Medulla oblongata (tissue), 1 donor: ENCODE data around the gene BRWD1.

Source experiments
- DNase-seq: peaks from one replicate; pipeline ENCODE4 v3.0.0-alpha.2; 2015; ENCODE audit errors: extremely low spot score

The BRWD1 gene

DNA sequence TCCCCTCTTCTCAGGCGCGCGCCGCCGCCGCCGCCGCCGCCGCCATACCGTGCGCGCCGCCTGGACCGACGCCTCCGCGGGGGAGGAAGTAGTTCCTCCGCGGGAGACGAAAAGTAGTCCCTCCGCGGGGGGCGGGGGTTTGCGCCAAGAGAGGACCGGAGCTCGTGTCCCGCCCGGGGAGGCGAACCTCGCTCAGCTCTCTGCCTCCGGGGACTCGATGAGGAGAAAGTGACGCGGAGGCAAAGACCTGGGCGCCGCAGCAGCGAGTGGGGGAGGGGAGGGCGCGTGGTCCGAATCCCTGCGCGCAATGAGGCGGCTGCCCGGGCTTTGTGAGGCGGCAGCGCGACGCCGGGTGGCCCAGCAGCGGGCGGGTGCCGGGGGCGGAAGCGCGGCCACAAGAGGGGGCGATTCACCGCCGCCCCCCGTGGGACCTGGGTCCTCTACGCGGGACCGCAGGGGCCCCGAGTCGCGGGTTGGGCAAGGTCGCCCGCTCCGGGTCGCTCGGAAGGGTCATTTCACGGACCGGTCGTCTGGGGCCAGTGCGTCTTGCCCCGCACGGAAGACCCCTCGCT, at the start of gene BRWD1:
TSS of gene BRWD1 (minus strand) at position 62 of the 572 bp plus-strand sequence. CDS start 141 bp downstream, outside the sequence.
- DNase-seq, result peak; percentile 78

DNA sequence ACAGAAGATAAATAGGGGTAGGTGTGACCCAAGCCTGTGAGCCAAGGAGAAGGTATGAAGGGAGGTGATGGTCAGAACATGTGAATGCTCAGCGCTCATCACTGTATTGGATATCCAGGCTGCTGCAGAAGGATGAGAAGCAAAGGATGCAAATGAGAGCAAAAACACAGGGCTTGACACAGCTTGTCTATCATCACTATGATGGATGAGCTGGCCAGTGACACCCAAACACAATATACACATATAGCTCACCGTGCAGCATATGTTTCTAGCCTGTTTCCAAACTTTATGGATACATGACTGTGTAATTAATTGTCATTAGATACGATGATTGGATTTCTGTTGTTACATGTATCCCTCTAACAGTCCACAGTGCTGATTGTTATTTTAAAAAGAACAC, 49.3 kb upstream of the BRWD1 start:
- DNase-seq, result no peak

DNA sequence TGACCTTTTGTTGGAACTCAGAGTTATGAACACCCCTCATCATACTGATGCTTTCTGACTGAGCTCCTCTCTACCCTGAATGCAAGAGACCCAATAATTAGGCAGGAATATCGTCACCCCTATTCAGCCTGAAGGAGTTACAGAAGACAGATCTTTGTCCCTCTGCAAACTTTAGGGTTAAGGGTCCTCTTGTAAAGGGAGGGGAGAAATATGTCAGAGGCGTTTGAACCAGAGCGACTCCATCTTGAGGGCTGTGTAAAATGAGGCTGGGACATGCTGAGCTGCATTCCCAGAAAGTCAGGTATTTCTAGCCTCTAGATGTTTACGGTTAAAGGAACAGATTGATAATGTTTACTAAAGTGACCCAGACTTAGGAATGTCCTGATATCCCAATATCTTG, 46.0 kb upstream of the BRWD1 start:
- DNase-seq, result no peak

DNA sequence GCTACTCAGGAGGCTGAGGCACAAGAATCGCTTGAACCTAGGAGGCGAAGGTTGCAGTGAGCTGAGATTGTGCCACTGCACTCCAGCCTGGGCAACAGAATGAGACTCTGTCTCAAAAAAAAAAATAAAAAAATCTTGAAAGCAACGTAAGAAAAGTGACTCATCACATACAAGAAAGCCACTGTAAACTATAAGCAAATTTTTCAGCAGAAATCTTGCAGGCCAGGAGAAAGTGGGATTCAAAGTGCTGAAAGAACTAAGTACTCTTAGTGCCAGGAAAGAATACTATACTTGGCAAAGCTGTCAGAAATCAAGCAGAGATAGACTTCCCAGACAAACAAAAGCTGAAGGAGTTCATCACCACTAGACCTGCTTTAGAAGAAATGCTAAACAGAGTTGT, 39.9 kb upstream of the BRWD1 start:
- DNase-seq, result no peak

DNA sequence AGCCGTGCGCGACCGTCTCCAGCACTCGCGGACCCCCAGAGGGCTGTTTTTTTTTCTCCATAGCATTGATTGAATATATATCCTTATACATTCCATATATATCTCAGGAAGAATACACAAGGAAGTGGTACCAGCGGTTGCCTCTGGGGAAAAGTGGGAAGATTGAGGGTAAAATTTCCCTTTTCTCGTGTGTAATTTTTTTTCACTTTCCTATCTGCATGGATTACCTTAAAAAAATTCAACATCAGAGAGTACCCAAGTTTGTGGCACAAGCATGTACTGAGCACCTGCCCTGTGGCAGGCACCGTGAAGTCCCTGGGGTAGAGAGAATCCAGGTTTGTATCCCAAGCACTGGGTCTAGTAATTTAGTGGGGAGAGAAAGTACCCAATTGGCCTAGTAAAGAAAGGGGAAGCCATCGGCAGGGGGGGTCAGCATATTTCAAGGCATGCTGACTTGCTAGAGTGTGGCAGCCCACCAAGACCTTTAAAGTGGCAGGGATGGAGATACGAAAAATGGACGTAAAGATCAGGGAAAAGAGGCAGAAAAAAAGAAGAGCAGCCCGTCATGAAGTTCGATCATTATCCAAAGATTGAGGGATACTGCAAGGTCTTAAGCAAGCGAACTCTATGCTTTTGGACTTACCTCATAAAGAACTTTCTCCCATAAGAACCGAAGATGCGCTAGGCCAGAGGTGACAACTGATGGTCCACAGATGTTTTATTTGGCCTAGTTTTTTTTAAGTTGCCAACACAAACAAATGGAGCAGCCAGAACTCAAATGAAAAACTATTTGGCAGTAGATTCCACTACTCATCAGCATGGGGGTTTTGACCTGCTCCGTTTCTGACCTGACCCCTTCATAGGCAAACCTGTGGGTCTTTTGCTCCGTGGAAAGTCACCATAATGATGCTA, 36.9 kb upstream of the BRWD1 start:
- no peak for DNase-seq

DNA sequence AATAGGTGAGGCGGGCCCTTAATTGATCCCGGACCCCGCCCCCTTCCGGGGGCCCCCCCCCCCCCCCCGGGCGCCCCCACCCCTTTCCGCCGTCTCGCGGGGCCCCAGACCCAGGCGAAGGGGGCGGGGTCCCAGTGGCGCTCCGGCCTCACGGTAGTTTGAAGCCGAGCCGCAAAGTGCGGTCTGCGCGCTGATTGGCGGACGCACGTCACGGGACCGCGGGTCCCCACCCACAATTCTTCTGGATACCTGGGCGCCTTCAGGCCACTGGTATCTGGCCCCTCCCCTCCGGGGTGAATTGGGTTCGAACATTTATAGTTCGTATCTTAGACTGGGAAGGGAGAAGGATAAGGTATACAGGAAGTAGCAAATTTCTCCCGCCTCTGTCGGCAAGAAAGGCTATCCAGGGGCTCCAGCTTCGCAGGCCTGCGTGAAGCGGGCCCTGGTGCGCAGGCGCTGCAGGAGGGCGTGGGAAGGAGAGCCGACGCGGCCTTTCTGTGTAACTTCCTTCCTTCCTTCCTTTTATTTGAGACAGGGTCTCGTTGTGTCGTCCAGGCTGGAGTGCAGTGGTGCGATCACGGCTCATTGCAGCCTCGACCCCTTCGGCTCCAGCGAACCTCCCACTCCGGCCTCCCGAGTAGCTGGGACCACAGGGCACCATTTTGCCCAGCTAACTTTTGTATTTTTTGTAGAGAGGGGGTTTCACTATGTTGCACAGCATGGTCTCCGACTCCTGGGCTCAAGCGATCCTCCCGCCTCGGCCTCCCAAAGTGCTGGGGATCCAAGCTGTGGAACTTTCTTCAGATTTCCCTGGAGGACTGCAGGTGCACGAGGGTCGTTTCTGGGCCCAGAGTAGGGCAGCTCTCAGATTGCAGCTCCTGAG, 36.0 kb upstream of the BRWD1 start:
- DNase-seq, result peak; percentile 97

DNA sequence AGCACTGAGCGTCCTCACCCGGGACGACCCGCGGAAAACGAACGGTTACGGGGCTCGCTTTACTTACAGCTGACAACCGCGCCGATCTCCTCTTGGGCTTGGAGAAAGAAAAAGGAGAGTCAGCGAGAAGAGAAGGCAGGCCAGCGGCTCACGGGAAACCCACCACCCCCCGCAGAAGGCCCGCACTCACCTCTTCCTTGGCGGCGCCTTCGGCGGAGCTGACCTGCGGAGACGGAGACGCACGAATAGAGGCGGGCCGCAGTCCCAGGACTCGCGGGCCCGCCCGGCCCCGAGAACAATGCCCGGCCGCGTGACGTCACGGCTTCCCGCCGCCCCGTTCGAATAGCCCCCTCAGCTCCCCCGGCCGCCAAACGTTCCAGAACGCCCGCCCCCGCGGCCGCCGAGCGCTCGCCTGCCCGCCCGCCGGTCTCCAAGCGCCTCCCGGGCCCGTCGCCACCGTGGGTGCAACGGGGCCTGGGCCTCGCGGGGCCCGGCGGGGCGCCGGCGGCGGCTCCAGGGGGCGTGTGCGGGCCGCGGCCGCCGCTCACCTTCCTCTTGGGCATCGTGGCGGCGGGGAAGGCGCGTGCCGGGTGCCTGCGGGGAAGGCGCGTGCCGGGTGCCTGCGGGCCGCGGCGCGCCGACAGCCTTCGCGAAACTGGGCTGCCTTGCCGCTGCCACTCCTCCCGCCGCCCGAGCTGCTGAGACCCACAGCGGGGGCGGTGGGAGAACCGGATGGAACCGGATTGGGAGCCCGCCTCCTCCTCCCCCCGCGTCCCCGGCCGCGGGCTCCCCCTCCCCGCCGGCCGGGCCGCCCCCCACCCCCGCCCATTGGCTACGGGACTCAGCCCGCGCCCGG, 35.2 kb upstream of the BRWD1 start, which contains the start of gene HMGN1:
TSS of gene HMGN1 (minus strand) at position 734 of the 856 bp plus-strand sequence. CDS start at position 563, 171 bp downstream.
- peak; percentile 89 for DNase-seq

DNA sequence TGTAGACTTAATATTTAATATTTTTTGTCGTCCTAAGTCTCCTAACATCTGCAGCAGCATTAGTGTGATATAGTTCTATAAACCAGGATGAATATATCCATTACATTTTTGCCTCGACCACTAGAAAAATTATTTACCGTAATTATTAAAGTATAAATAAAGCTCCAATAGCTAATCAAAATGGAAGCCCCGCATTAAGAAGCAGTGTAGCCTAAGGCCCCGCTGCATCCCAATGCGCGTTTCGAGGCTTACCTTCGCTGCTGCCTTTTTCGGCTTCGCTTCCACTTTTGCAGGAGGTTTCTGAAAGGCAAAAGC, 34.6 kb upstream of the BRWD1 start:
- DNase-seq, result no peak

DNA sequence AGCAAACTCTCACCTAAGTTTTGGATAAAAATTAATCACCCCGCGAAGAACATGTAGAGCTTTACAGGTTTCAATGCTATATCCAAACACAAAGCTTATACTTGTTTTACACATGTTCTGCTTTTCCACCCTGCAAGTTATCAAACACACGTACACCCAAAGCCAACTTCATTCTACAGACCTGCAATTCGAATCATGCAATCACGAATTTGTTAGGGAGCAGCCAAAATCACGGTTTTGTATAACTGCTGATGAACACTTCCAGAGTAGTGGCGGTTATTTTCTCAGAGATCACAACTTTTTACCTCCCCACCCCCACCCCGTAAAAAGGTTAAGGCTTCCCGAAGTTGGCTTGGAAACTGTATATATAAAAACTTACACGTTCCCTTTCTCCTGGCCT, 34.1 kb upstream of the BRWD1 start:
- peak; percentile 13 for DNase-seq

DNA sequence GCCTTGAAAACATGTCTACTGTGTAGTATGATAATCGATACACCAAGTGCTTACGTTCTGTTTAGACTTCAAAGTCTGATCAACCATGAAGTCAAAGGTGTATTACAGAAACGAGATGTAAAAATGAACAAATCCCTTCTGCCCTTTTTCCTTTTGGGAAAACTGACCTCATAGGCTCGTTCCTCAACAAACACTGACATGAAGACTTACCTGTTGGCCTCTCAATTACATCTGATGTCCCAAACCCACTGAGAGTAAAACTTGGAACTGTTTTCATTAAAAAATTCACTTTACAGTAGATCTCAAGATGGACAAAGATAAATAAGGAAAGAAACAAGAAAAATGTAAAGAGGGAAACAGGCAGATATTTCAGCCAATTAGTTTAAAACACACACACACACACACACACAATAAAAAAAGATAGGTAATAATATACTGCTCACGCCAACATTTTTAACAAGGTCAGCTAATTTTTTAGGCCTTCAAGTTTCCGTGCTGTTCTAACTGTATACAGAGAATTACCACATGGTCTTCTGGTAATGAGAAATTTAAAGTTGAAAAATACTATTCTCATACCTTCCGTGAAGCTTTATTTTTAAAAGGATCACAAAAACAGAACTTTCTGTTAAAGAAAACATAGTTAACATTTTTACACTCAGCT, 33.4 kb upstream of the BRWD1 start:
- no peak for DNase-seq

DNA sequence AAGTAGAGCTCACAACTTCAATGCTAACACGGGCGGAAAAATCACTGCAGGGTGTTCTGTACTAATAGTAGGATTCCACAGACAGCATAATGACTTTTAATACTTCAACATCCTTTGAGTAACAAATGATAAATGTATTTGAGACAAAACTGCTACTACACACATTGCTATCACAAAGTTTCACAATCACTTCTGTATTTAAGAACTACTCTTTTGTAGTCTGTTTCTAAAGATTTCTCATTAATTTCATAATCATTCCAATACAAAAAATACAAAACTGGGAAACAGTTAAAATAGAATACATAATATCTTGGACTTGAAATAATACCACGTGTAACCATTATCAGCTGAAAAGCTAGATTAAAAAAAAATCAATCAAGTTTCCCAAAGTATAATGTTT, 32.8 kb upstream of the BRWD1 start:
- no peak for DNase-seq

DNA sequence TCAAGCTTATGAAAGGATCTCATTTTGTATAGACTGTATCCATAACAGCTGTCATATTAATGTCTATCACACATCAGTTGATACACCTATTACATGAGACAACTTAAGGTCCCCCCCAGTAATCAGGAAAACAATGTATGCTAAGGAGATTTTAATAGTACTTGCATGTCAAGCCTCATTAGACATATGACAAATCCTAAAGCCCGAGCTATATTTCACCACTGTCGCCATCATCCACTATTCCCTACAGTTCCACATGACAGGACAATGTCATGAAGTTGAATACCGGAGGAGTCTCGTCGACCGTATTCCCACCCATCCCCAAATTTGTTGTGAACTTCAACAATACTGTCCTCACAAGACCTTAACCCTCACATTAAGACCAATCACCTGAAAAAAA, 32.0 kb upstream of the BRWD1 start:
- no peak for DNase-seq

DNA sequence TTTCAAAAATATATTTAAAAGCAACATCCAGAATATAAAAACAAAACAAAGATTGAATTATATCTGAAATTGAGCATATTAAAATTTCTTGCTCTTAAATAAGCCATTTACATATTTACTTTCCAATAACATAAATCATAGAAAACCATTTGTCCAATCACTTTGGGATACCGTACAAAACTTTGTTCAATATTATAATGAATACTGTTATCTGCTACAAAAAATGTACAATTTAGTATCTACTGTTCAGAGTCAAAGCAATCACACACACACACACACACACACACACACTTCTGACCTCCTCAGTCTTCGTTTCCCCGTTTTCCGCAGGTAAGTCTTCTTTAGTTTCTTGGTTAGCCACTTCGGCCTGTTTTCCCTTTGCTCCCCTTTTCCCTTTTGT, 31.4 kb upstream of the BRWD1 start:
- DNase-seq, result no peak

DNA sequence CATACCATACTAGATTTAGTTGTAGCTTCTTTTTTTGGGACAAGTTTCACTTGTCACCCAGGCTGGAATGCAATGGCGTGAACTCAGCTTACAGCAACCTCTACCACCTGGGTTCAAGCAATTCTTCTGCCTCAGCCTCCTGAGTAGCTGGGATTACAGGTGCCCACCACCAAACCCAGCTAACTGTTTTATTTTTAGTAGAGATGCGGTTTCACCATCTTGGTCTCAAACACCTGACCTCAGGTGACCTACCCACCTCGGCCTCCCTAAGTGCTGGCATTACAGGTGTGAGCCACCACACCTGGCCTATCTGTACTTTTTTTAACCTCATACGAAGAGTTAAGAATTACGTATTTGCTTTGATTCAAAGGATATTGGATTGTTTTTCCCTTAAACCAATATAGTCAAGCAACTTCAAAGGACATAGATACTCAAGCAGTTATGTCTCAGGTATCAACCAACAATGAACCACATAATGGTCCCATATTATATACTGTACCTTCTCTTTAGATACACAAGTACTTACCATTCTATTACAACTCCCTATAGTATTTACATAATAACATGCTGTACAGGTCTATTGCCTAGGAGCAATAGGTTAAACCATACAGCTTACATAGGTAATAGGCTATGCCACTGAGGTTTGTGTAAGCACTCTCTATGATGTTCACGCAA, 28.0 kb upstream of the BRWD1 start:
- no peak for DNase-seq

DNA sequence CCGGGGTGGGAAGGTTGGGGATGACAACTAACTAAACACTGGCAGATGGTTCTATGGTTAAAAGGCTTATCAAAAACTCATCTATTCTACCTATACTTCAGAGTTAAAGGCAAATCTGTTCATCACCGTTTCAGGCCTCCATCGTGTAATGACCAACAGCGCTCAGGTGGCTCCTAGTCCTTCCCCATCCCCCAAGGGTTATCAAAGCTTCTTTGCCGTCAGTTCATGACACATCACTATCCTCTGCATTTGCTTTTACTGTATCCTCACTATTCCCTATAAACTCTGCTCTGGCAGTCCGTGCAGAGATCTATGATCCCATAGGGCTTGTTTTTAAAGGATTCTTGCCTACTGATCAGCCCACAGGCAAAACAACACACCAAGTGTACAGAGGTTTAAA, 27.3 kb upstream of the BRWD1 start:
- no peak for DNase-seq

DNA sequence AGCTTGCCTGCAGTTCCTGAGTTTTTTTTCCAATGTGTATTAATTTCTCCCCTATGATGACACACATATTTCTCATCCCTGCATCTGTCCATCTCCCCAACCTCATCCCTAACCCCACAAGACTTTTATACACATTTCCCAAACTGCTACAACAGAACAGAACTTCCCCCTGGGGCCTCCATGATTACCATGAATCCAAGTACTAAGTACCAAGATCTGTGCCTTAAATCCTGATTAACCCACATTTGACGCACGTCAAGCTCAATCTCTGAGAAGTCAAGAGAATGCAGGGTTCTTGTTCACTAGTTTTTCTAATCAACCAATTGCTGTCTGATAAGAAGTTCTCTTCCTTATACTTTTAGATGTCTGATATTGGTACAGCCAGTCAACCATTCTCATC, 25.8 kb upstream of the BRWD1 start:
- DNase-seq, result no peak

DNA sequence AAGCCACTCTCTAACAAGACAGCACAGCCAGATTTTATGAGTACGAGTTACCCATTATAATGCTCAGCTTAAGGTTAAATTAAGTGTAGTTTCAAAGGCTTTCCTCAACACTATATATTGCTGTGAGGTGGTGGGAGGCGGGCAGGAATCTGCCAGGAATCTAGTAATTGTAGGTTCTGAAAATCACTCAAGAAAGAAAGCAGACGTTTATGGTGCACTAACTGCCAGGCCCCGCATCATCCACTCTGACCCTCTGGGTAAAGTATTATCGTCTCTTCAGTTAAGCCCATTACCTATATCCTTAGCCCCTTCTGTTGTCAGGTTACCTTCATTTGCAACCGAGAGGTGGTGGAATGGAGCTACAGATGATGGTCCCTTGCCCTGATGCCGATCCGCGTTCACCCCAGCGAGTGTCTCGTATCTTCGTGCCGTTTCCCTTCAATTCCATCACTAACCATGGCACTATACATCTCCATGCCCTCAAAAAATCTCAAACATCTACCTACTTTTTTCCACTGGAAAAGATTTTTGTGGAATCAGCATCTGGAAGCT, 23.1 kb upstream of the BRWD1 start:
- DNase-seq, result no peak

DNA sequence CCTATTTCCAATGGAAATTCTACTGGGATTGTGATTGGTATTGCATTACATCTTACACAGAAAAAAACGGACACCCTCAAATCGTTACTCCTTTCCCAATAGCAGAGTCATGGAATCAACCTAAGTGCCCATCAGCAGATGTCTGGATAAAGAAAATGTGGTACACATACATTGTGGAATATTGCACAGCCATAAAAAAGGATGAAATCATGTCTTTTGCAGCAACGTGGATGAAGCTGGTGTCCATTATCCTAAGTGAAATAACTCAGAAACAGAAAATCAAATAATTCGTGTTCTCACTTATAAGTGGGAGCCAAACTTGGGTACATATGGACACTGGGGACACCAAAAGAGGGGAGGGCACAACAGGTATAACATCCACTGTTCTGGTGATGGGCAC, 21.2 kb upstream of the BRWD1 start:
- DNase-seq, result no peak

DNA sequence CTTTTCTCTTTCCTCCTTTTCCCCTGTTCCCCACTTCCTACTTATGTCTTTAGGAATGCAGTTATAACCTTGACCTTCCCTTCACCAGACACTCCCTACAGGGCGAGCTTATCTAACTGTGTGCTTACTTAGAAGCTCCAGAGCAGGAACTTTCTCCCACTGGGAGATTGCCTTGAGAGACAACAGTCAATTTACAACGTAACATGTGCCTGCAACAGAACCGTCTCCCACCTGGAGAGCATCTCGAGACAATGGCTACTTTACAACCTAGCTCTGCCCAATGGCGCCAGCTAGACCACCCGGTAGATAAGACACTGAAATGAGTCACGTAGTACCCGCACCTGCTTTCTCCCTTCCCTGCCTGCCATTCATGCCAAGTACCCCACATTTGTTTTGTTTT, 18.7 kb upstream of the BRWD1 start:
- no peak for DNase-seq

DNA sequence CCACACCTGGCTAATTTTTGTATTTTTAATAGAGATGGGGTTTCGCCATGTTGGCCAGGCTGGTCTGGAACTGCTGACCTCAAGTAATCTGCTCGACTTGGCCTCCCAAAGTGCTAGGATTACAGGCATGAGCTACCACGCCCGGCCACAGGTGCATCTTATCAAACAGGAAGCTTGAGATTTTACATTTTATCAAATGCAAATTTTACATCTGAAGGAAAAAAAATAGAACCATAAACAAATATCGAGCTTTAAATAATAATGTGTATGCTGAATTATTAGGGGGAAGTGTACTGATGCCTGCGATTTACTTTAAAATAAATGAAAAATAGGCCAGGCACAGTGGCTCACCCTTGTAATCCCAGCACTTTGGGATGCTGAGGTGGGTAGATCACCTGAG, 16.6 kb upstream of the BRWD1 start:
- no peak for DNase-seq
